Ascending aorta (tissue), 2 donors: ENCODE measurements around the gene PLXNA4. TPM values are rescaled to one million over a fixed set of nuclear protein-coding genes. Genes with fewer than 3 reads are reported as not detected.

Source experiments
- DNase-seq, 2 donors: peaks; one replicate each; pipeline ENCODE4 v3.0.0-alpha.2; 2019; ENCODE audit warnings: low spot score in 2 of 2
- H3K27ac ChIP-seq, 2 donors: fragments of 200-600 bp; sonication (generic); one replicate each; pipeline ENCODE4 v1.5.1; 2016 to 2017; ENCODE audit warnings: mild to moderate bottlenecking in 1 of 2
- H3K27me3 ChIP-seq: fragments of 200-600 bp; sonication (generic); one replicate; pipeline ENCODE4 v1.5.1; 2017
- H3K36me3 ChIP-seq, 2 donors: fragments of 200-600 bp; sonication (generic); one replicate each; pipeline ENCODE4 v1.5.1; 2016
- H3K4me1 ChIP-seq, 2 donors: fragments of 200-600 bp; sonication (generic); one replicate each; pipeline ENCODE4 v1.5.1; 2016 to 2017; ENCODE audit warnings: mild to moderate bottlenecking in 1 of 2
- H3K4me3 ChIP-seq, 2 donors: fragments of 200-600 bp; sonication (generic); one replicate each; pipeline ENCODE4 v1.5.1; 2016 to 2017; ENCODE audit warnings: mild to moderate bottlenecking in 1 of 2
- H3K9me3 ChIP-seq, 2 donors: fragments of 200-600 bp; sonication (generic); one replicate each; pipeline ENCODE4 v1.5.1; 2016
- CTCF ChIP-seq, 3 experiments: fragments of 200-600 bp in 2 of 3; fragments of 450-650 bp in 1 of 3; sonication (generic) in 2 of 3; IDR thresholded peaks; one replicate each; pipeline ENCODE4 v1.5.1; 2016 to 2019; ENCODE audit warnings: antibody characterized with exemption in 3 of 3, mild to moderate bottlenecking in 1 of 3, moderate library complexity in 1 of 3
- intact Hi-C: fragments of 100-400 bp; cut with DNase I; formaldehyde crosslinking; loops from one replicate; pipeline ENCODE4 v1.15.1; 2023
- total RNA-seq: library from RNA; depleted of rRNA; stranded (reverse); fragments of >200 nt; gene quantifications from one replicate; pipeline ENCODE4 v1.1.0, GENCODE V29; 2016

Gene PLXNA4
- total RNA-seq, 1 donor from 2014 or later: 27.1 TPM

GRCh38 chr7:132213583-132213982 is 362.7 kb downstream of the PLXNA4 start:
- H3K9me3 ChIP-seq: no peaks in the 10 kb centered on the region
- H3K27ac ChIP-seq: no peak overlapping the region
- DNase-seq: no peak
- no peaks in the 10 kb centered on the region for H3K4me1 ChIP-seq
- H3K27me3 ChIP-seq: no peaks in the 10 kb centered on the region
- H3K36me3 ChIP-seq: peaks cover 4 to 22% of the 10 kb centered on the region in 2 donors
- H3K4me3 ChIP-seq: no peak overlapping the region
- intact Hi-C loops: no loop called here
- TF ChIP-seq CTCF (IDR thresholded peaks at IDR 0.05): no peak

- Histone ChIP-seq H3K27ac (no peak overlapping the region), H3K36me3 (peaks cover 7 to 27% of the 10 kb centered on the region in 2 donors), H3K4me1 (no peaks in the 10 kb centered on the region), H3K27me3 (no peaks in the 10 kb centered on the region), H3K9me3 (no peaks in the 10 kb centered on the region), H3K4me3 (no peak overlapping the region)
- no peak for DNase-seq
- TF ChIP-seq CTCF (IDR thresholded peaks at IDR 0.05): no peak
- intact Hi-C loops: no loop called here
These were observed 364.3 kb downstream of the PLXNA4 start for GRCh38 chr7:132211971-132212370.

GRCh38 chr7:132210821-132211220 is 365.4 kb downstream of the PLXNA4 start:
- intact Hi-C loops: no loop called here
- TF ChIP-seq CTCF (IDR thresholded peaks at IDR 0.05): no peak
- no peaks in the 10 kb centered on the region for H3K9me3 ChIP-seq
- H3K27ac ChIP-seq: no peak overlapping the region
- H3K4me3 ChIP-seq: no peak overlapping the region
- no peaks in the 10 kb centered on the region for H3K4me1 ChIP-seq
- peaks cover 7 to 27% of the 10 kb centered on the region in 2 donors for H3K36me3 ChIP-seq
- no peak for DNase-seq
- no peaks in the 10 kb centered on the region for H3K27me3 ChIP-seq

- peaks cover 7 to 29% of the 10 kb centered on the region in 2 donors for H3K36me3 ChIP-seq
- H3K4me3 ChIP-seq: no peak overlapping the region
- DNase-seq: no peak
- H3K9me3 ChIP-seq: no peaks in the 10 kb centered on the region
- no peak for TF ChIP-seq CTCF (IDR thresholded peaks at IDR 0.05)
- H3K27me3 ChIP-seq: no peaks in the 10 kb centered on the region
- H3K27ac ChIP-seq: no peak overlapping the region
- H3K4me1 ChIP-seq: no peaks in the 10 kb centered on the region
- intact Hi-C loops: no loop called here
These were observed 368.5 kb downstream of the PLXNA4 start for GRCh38 chr7:132207782-132208181.

GRCh38 chr7:132207211-132207610 is 369.1 kb downstream of the PLXNA4 start:
- intact Hi-C loops: no loop called here
- H3K4me1 ChIP-seq: no peaks in the 10 kb centered on the region
- DNase-seq: no peak

More at GRCh38 chr7:132207211-132207610, 369.1 kb downstream of the PLXNA4 start:
- H3K36me3 ChIP-seq: peaks cover 7 to 29% of the 10 kb centered on the region in 2 donors
- no peaks in the 10 kb centered on the region for H3K9me3 ChIP-seq
- no peaks in the 10 kb centered on the region for H3K27me3 ChIP-seq
- no peak for TF ChIP-seq CTCF (IDR thresholded peaks at IDR 0.05)
- H3K27ac ChIP-seq: no peak overlapping the region
- H3K4me3 ChIP-seq: no peak overlapping the region
